ENCODE results near the gene ARHGAP26.

GRCh38 chr5:143188083-143188482 lies 417.9 kb downstream of the ARHGAP26 start:
- no peak for TF ChIP-seq CTCF (IDR thresholded peaks at IDR 0.05 in 8 of 11, conservative IDR thresholded peaks at IDR 0.05 in 3 of 11)
- TF ChIP-seq POLR2A (IDR thresholded peaks at IDR 0.05) = no peak
- TF ChIP-seq POLR2AphosphoS5 (IDR thresholded peaks at IDR 0.05) = no peak
